ENCODE measurements around the gene TOX2. TPM values are rescaled to one million over a fixed set of nuclear protein-coding genes. Genes with fewer than 3 reads are reported as not detected.

The TOX2 gene
- total RNA-seq, 5 donors from 2014 or later (not counting 1 experiment from before 2014, with no cell fraction given), result 0.38 to 3.0 (median 1.6) TPM

DNA sequence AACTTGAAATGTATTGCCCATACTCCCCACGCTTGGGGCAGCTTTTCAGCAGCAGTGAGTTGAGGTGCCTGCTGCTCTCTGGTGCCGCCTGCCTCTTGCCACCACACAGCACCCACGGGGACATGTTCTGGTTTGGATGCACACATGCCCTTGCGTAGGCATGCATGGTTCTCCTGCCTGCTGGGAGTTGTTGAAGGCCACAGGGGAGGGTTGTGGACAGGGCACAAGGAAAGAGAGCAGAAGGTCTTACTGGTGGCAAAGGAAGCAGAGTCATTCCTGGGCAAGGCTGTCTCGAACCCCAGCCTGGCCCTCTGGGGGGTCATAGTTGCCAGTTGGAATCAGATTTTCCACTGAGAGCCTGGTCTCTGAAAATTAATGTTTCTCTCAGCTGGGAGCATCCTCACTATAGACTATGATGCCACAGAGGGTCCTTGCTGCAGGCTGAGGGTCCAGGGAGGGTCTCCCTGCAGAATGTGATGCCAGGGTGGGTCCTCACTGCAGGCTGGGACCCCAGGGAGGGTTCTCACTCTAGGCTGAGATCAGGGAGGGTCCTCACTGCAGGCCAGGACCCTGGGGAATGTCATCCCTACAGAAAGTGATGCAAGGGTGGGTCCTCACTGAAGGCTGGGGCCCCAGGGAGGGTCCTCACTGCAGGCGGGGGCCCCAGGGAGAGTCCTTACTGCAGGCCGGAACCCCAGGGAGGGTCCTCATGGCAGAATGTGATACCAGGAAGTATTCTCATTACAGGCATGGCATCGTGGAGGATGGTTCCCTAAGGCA, 59.2 kb downstream of the TOX2 start:
- POLR2A ChIA-PET, result no interaction called here
- WGBS (ENCODE audit: insufficient coverage), result 96% methylated on average over 7 of the region's 8 CpGs
- H3K27me3 Mint-ChIP-seq, result peaks cover 0 to 7% of the 10 kb centered on the region in 2 donors

DNA sequence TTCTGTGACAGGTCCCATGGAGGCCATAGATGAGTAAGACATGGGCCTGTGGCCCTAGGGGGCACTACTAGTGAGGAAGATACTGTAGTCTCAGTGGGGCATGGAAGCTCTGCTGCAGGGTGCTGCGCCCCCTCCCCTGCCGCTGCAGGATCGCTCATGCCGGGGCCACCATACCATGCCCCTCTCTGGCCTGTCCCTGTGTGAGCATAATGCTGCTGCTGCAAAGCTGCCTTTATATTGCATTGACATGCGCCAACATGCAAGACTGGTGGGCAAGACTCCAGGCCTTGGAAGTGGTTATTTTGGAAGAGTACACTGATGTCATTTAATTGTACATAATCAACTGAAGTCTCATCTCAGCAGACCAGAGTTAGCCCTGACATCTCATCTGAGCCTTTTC, 60.0 kb downstream of the TOX2 start:
- ChIA-PET POLR2A (no interaction called here), CTCF (no interaction called here)
- Histone ChIP-seq H3K4me1 (ENCODE audit: control insufficient read depth in 1 of 2, extremely low read depth in 1 of 2, insufficient read depth in 2 of 2, low read length in 2 of 2) (peaks cover under 1 to 11% of the 10 kb centered on the region in 2 experiments), H3K4me3 (ENCODE audit: control insufficient read depth in 1 of 2, extremely low read depth in 1 of 2, low read length in 1 of 2) (no peak overlapping the region), H3K27ac (ENCODE audit: low read length) (no peak overlapping the region), H3K27me3 (replicated peaks in 1 of 2; ENCODE audit: control insufficient read depth in 2 of 2, extremely low read depth in 1 of 2, insufficient read depth in 2 of 2, low read length in 1 of 2) (peaks cover 0 to 17% of the 10 kb centered on the region in 2 experiments), H3K9me3 (no peaks in the 10 kb centered on the region), H3K36me3 (ENCODE audit: control insufficient read depth in 2 of 2, extremely low read depth in 1 of 2, insufficient read depth in 1 of 2, low read length in 1 of 2) (no peaks in the 10 kb centered on the region)
- peaks cover 0 to 7% of the 10 kb centered on the region in 2 donors for H3K27me3 Mint-ChIP-seq
- no peak for DNase-seq
- H3K27ac Mint-ChIP-seq, result no peak overlapping the region
- H3K4me3 Mint-ChIP-seq, result no peak overlapping the region
- H3K9me3 Mint-ChIP-seq, result peaks cover 0 to 7% (median 0%) of the 10 kb centered on the region in 3 donors
- H3K4me1 Mint-ChIP-seq, result peaks cover 3 to 28% (median 4%) of the 10 kb centered on the region in 3 donors
- H3K36me3 Mint-ChIP-seq, result no peaks in the 10 kb centered on the region
- 94% methylated on average over 3 of the region's 5 CpGs for WGBS (ENCODE audit: insufficient coverage)
- no peak for ATAC-seq (replicated peaks in 1 of 4)

More for the DNA sequence above, 59.2 kb downstream of the TOX2 start:
- Histone ChIP-seq H3K9me3 (no peaks in the 10 kb centered on the region), H3K4me3 (ENCODE audit: control insufficient read depth in 1 of 2, extremely low read depth in 1 of 2, low read length in 1 of 2) (no peak overlapping the region), H3K27me3 (replicated peaks in 1 of 2; ENCODE audit: control insufficient read depth in 2 of 2, extremely low read depth in 1 of 2, insufficient read depth in 2 of 2, low read length in 1 of 2) (peaks cover 0 to 17% of the 10 kb centered on the region in 2 experiments), H3K27ac (ENCODE audit: low read length) (no peak overlapping the region), H3K4me1 (ENCODE audit: control insufficient read depth in 1 of 2, extremely low read depth in 1 of 2, insufficient read depth in 2 of 2, low read length in 2 of 2) (peaks cover 9 to 14% of the 10 kb centered on the region in 2 experiments), H3K36me3 (ENCODE audit: control insufficient read depth in 2 of 2, extremely low read depth in 1 of 2, insufficient read depth in 1 of 2, low read length in 1 of 2) (no peaks in the 10 kb centered on the region)
- no peak overlapping the region for H3K27ac Mint-ChIP-seq
- H3K4me1 Mint-ChIP-seq, result peaks cover 9 to 31% (median 9%) of the 10 kb centered on the region in 3 donors
- no peak for ATAC-seq (replicated peaks in 1 of 4)
- H3K9me3 Mint-ChIP-seq, result peaks cover 0 to 4% (median 0%) of the 10 kb centered on the region in 3 donors
- no peak overlapping the region for H3K4me3 Mint-ChIP-seq
- no peak for DNase-seq
- CTCF ChIA-PET, result no interaction called here
- H3K36me3 Mint-ChIP-seq, result no peaks in the 10 kb centered on the region

DNA sequence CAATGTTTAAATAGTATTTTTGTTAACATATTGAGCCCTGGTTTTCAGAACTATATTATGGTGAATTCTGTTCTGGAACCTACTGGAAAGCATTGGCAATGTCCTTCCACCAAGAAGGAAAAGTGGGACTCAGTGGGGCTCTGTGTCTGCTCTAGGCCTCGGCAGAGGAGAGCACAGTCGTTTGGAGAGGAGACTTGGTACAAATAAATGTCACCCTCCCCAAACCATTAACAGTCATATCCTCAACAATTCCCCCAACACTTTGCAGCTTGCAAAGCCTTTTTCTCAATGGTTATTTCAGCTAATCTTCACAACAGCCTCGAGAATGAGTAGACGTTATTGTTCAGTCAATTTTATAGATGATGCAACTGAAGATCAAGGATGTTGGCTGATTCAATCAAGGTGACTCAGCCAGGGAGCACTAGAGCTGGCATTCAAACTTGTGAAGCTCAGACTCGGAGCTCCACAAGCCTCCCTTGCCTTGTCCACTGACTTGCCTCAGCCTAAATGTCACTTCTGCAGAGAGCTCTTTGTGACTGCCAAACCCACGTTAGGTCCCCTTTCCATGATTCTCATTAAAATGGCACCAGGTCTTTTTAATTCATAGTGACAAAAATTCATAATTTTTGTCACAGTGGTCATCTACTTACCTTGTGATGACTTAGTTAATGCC, 60.6 kb downstream of the TOX2 start:
- Histone ChIP-seq H3K4me3 (ENCODE audit: control insufficient read depth in 1 of 2, extremely low read depth in 1 of 2, low read length in 1 of 2) (no peak overlapping the region), H3K9me3 (no peaks in the 10 kb centered on the region), H3K4me1 (ENCODE audit: control insufficient read depth in 1 of 2, extremely low read depth in 1 of 2, insufficient read depth in 2 of 2, low read length in 2 of 2) (peaks cover 0 to 11% of the 10 kb centered on the region in 2 experiments), H3K36me3 (ENCODE audit: control insufficient read depth in 2 of 2, extremely low read depth in 1 of 2, insufficient read depth in 1 of 2, low read length in 1 of 2) (no peaks in the 10 kb centered on the region), H3K27ac (ENCODE audit: low read length) (no peak overlapping the region), H3K27me3 (replicated peaks in 1 of 2; ENCODE audit: control insufficient read depth in 2 of 2, extremely low read depth in 1 of 2, insufficient read depth in 2 of 2, low read length in 1 of 2) (peaks cover 0 to 17% of the 10 kb centered on the region in 2 experiments)
- Mint-ChIP-seq H3K4me3 (no peak overlapping the region), H3K36me3 (no peaks in the 10 kb centered on the region), H3K27ac (no peak overlapping the region), H3K27me3 (peaks cover 0 to 7% of the 10 kb centered on the region in 2 donors), H3K9me3 (peaks cover 0 to 7% (median 0%) of the 10 kb centered on the region in 3 donors), H3K4me1 (peaks cover 0 to 23% (median 3%) of the 10 kb centered on the region in 3 donors)
- ChIA-PET CTCF (no interaction called here), POLR2A (no interaction called here)
- WGBS (ENCODE audit: insufficient coverage), result 88% methylated on average over 4 of the region's 6 CpGs
- ATAC-seq (replicated peaks in 1 of 4) (no peak), DNase-seq (no peak)

DNA sequence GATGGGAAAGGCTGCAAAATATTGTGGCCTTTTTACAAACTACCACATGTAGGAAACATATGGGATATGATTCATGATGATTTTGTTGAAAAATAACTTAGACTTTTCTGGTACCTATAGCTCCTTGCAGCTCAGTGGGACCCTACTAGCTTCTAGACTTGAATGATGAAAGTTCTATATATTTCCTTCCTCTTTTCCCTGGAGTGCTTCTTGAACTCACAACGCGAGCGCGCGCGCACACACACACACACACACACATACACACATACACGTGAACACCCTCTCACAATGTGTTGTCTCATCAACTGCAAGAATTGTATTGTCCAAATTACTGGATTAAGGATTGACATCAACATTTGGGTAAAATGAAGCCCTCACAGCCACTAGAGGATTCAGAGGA, 61.9 kb downstream of the TOX2 start:
- no peaks in the 10 kb centered on the region for H3K36me3 Mint-ChIP-seq
- H3K4me1 Mint-ChIP-seq, result peaks cover 0 to 25% (median 3%) of the 10 kb centered on the region in 3 donors
- DNase-seq (no peak), ATAC-seq (replicated peaks in 1 of 4) (no peak)
- H3K4me3 Mint-ChIP-seq, result no peak overlapping the region
- Histone ChIP-seq H3K27me3 (replicated peaks in 1 of 2; ENCODE audit: control insufficient read depth in 2 of 2, extremely low read depth in 1 of 2, insufficient read depth in 2 of 2, low read length in 1 of 2) (peaks cover 0 to 17% of the 10 kb centered on the region in 2 experiments), H3K36me3 (ENCODE audit: control insufficient read depth in 2 of 2, extremely low read depth in 1 of 2, insufficient read depth in 1 of 2, low read length in 1 of 2) (no peaks in the 10 kb centered on the region), H3K4me3 (ENCODE audit: control insufficient read depth in 1 of 2, extremely low read depth in 1 of 2, low read length in 1 of 2) (no peak overlapping the region), H3K9me3 (no peaks in the 10 kb centered on the region), H3K4me1 (ENCODE audit: control insufficient read depth in 1 of 2, extremely low read depth in 1 of 2, insufficient read depth in 2 of 2, low read length in 2 of 2) (peaks cover 0 to 11% of the 10 kb centered on the region in 2 experiments), H3K27ac (ENCODE audit: low read length) (no peak overlapping the region)
- POLR2A ChIA-PET, result interaction anchor here in 1 of 2 donors (0.6 kb wide), 1 partner anchor 27 kb away, joined by 3 read pairs; no protein-coding TSS in a partner anchor
- WGBS (ENCODE audit: insufficient coverage), result no CpG with 5 or more reads among the region's 7 CpGs
- peaks cover 0 to 7% of the 10 kb centered on the region in 2 donors for H3K27me3 Mint-ChIP-seq
- H3K27ac Mint-ChIP-seq, result no peak overlapping the region
- peaks cover 0 to 7% (median 0%) of the 10 kb centered on the region in 3 donors for H3K9me3 Mint-ChIP-seq
- CTCF ChIA-PET, result interaction anchor here in 1 of 2 donors (0.6 kb wide), 1 partner anchor 111 kb away, joined by 3 read pairs; no protein-coding TSS in a partner anchor

DNA sequence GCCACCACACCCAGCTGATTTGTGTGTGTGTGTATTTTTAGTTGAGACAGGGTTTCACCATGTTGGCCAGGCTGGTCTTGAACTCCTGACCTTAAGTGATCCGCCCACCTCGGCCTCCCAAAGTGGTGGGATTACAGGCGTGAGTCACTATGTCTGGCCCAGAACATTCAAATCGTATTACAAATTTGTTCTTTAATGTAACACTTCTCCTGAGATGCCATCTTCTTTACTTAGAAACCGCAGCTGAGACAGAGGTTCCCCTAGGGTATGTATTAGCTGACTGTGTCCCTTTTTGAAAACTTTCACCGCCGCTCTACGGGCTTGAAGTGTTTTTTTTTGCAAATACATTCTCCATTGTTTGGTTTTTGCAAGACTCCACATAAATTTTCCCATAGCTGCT, 62.6 kb downstream of the TOX2 start:
- peaks cover 0 to 32% (median 3%) of the 10 kb centered on the region in 3 donors for H3K4me1 Mint-ChIP-seq
- H3K9me3 Mint-ChIP-seq, result peaks cover 0 to 7% (median 0%) of the 10 kb centered on the region in 3 donors
- ChIA-PET POLR2A (interaction anchor here in 1 of 2 donors (0.6 to 1.0 kb wide), 2 partner anchors 45 to 249 kb away, joined by 3 read pairs; no protein-coding TSS in a partner anchor), CTCF (no interaction called here)
- no peak overlapping the region for H3K4me3 Mint-ChIP-seq
- no peaks in the 10 kb centered on the region for H3K9me3 ChIP-seq
- no peaks in the 10 kb centered on the region for H3K36me3 ChIP-seq (ENCODE audit: control insufficient read depth in 2 of 2, extremely low read depth in 1 of 2, insufficient read depth in 1 of 2, low read length in 1 of 2)
- peaks cover 0 to 7% of the 10 kb centered on the region in 2 donors for H3K27me3 Mint-ChIP-seq
- peaks cover 0 to 11% of the 10 kb centered on the region in 2 experiments for H3K4me1 ChIP-seq (ENCODE audit: control insufficient read depth in 1 of 2, extremely low read depth in 1 of 2, insufficient read depth in 2 of 2, low read length in 2 of 2)
- H3K4me3 ChIP-seq (ENCODE audit: control insufficient read depth in 1 of 2, extremely low read depth in 1 of 2, low read length in 1 of 2), result no peak overlapping the region
- H3K36me3 Mint-ChIP-seq, result no peaks in the 10 kb centered on the region
- H3K27ac ChIP-seq (ENCODE audit: low read length), result no peak overlapping the region
- ATAC-seq (replicated peaks in 1 of 4) (no peak), DNase-seq (no peak)
- H3K27me3 ChIP-seq (replicated peaks in 1 of 2; ENCODE audit: control insufficient read depth in 2 of 2, extremely low read depth in 1 of 2, insufficient read depth in 2 of 2, low read length in 1 of 2), result peaks cover 0 to 18% of the 10 kb centered on the region in 2 experiments
- 86% methylated on average over 7 of the region's 8 CpGs for WGBS (ENCODE audit: insufficient coverage)
- no peak overlapping the region for H3K27ac Mint-ChIP-seq

DNA sequence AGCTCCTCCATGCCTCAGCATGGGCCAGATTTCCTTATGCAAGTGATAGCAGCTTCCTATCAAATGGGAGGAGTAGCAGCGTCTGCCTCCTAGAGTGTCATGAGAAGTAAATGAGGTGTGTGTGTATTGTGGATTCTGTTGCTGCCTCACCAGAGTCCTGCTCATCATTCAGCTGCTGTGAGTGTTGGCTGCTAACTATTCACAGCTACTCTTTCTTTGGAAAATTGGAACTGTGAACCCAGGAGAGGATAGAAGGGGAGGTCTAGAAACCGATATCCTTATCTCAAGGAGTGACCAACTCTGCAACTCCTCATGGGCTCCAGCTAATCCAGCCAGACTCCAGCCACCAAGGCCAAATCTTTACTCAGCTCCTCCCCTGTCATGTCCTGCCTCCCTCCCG, 63.3 kb downstream of the TOX2 start:
- WGBS (ENCODE audit: insufficient coverage), result 82% methylated on average over 2 of the region's 3 CpGs
- ChIA-PET CTCF (interaction anchor here in 1 of 2 donors (0.6 to 1.3 kb wide), 2 partner anchors 213 to 523 kb away, joined by 3 to 4 read pairs; no protein-coding TSS in a partner anchor), POLR2A (interaction anchor here (0.6 to 1.0 kb wide), 3 partner anchors 45 to 250 kb away, joined by 3 read pairs; no protein-coding TSS in a partner anchor)
- Mint-ChIP-seq H3K27ac (no peak overlapping the region), H3K4me3 (no peak overlapping the region), H3K4me1 (peaks cover 0 to 38% (median 3%) of the 10 kb centered on the region in 3 donors), H3K27me3 (peaks cover 0 to 9% of the 10 kb centered on the region in 2 donors), H3K9me3 (peaks cover 0 to 7% (median 0%) of the 10 kb centered on the region in 3 donors), H3K36me3 (no peaks in the 10 kb centered on the region)
- ATAC-seq (replicated peaks in 1 of 4) (no peak), DNase-seq (no peak)
- Histone ChIP-seq H3K27me3 (replicated peaks in 1 of 2; ENCODE audit: control insufficient read depth in 2 of 2, extremely low read depth in 1 of 2, insufficient read depth in 2 of 2, low read length in 1 of 2) (peaks cover 0 to 22% of the 10 kb centered on the region in 2 experiments), H3K9me3 (no peaks in the 10 kb centered on the region), H3K36me3 (ENCODE audit: control insufficient read depth in 2 of 2, extremely low read depth in 1 of 2, insufficient read depth in 1 of 2, low read length in 1 of 2) (no peaks in the 10 kb centered on the region), H3K4me1 (ENCODE audit: control insufficient read depth in 1 of 2, extremely low read depth in 1 of 2, insufficient read depth in 2 of 2, low read length in 2 of 2) (peaks cover 6 to 7% of the 10 kb centered on the region in 2 experiments), H3K27ac (ENCODE audit: low read length) (no peak overlapping the region), H3K4me3 (ENCODE audit: control insufficient read depth in 1 of 2, extremely low read depth in 1 of 2, low read length in 1 of 2) (no peak overlapping the region)
